ENCODE results near the gene SLC36A1.
A peak's percentile ranks its signal among the peaks of the same experiment; 100 is the strongest.
"Not testable (repeated sequence)": the region's sequence is repeated elsewhere in the genome, so short reads cannot be mapped to it uniquely, and the experiment has no call there.

Gene SLC36A1

DNA sequence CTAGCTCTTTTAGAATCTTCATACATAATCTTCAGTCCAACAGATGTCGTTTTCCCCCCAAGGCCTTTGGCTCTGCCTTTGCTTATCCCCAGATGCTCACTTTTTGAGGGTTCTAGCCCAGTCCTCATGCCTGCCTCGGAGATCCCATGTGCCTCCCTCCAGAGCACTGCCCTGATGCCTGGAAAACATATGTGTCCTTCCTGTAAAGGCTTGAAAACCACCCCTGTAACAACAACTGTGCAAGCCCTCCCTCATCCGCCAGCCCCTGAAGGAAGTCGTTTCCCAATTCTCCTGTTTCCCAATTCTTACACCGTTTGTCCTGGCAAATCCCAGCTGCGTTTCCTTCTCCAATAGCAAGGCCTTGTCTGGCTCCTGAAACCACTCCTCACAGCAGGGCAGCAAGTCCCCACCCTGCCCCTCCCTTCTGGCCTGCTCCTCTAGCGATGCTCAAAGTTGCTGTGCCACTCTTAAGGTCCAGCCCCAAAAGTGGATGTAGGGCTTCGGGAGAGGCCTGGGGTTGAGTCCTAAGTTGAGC is 52.2 kb downstream of the SLC36A1 start:
- in situ Hi-C loops (cut with HindIII; ENCODE audit: low pct_unique_long_range_greater_than_20kb, low sequenced_read_pairs), result no loop called here
- no peak for TF ChIP-seq JUND (IDR thresholded peaks at IDR 0.05; ENCODE audit: low read depth)
- DNase-seq (ENCODE audit: low read depth in 1 of 2, low spot score in 1 of 2), result no peak

- no peak for TF ChIP-seq JUND (IDR thresholded peaks at IDR 0.05; ENCODE audit: low read depth)
- in situ Hi-C loops (cut with HindIII; ENCODE audit: low pct_unique_long_range_greater_than_20kb, low sequenced_read_pairs), result no loop called here
- DNase-seq (ENCODE audit: low read depth in 1 of 2, low spot score in 1 of 2), result no peak
These were observed 56.6 kb downstream of the SLC36A1 start for GRCh38 chr5:151504006-151504405.

DNA sequence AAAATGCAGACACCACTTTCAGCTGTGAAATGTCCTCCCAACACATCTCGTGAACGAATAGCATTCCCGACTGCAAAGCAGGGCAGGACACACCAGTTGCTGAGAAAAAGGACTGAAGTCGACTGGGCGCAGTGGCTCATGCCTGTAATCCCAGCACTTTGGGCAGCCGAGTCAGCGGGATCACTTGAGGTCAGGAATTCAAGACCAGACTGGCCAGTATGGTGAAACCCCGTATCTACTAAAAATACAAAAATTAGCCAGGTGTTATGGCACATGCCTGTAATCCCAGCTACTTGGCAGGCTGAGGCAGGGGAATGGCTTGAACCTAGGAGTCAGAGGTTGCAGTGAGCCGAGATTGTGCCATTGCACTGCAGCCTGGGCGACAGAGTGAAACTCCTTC is 60.9 kb downstream of the SLC36A1 start:
- DNase-seq (ENCODE audit: low read depth in 1 of 2, low spot score in 1 of 2); in situ Hi-C loops (cut with HindIII; ENCODE audit: low pct_unique_long_range_greater_than_20kb, low sequenced_read_pairs): not testable (repeated sequence)

GRCh38 chr5:151509231-151509630 is 61.8 kb downstream of the SLC36A1 start:
- DNase-seq (ENCODE audit: low read depth in 1 of 2, low spot score in 1 of 2), result no peak
- in situ Hi-C loops (cut with HindIII; ENCODE audit: low pct_unique_long_range_greater_than_20kb, low sequenced_read_pairs), result no loop called here
- TF ChIP-seq JUND (IDR thresholded peaks at IDR 0.05; ENCODE audit: low read depth), result no peak

DNA sequence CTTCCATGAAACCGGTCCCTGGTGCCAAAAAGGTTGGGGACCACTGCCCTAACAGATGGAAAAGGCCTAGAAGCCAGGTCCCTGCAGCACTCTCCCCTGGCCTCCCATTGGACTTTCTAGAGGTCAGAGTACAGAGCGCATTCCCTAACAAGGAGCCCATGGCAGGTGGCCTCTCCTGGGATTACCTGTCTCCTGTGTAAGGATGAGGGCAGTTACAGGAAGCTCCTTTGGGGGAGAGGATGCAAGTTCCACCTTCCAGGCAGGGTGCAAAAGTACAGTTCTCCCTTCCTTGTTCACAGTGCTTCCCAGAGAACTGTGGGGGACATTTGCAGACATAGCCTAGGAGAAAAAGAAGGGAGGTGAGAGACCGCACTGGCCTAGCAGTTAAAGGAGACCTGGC is 62.4 kb downstream of the SLC36A1 start:
- no peak for TF ChIP-seq JUND (IDR thresholded peaks at IDR 0.05; ENCODE audit: low read depth)
- no peak for DNase-seq (ENCODE audit: low read depth in 1 of 2, low spot score in 1 of 2)
- in situ Hi-C loops (cut with HindIII; ENCODE audit: low pct_unique_long_range_greater_than_20kb, low sequenced_read_pairs), result no loop called here

DNA sequence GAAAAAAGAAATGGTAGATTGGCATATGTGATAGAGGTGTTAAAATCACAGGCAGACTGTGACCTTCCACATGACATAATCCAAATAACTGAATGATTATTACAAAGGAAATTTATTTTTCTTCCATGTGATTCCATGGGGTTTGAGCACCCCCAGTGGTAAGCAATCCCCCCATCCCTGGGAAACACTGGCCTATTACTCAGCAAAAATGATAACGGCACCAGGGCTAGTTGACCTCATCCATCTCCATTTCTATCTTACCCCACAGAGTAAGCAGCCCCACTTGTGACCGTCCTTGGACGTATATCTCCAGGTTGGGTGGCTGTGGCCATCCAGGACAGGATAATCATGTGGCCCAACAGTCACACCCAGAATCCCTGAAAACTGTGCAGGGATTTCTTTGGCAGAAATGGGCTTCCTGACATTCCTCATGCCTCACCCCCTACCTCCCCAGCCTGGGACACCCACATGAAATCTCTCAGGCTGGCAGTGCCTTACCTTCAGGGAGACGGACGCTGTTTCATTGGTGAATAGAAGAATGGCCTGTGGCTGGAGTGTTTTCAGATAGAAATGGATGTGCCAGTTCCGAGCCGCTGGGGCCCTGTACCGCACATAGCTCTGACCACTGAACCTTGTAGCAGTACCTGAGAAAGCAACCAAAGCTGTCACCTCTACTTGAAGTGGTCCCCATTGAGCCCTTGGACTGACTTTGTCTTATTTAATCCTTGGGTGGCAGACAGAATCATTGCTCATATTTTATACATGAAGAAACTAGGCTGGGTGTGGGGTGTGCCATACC is 69.9 kb downstream of the SLC36A1 start:
- TF ChIP-seq JUND (IDR thresholded peaks at IDR 0.05; ENCODE audit: low read depth), result no peak
- in situ Hi-C loops (cut with HindIII; ENCODE audit: low pct_unique_long_range_greater_than_20kb, low sequenced_read_pairs), result no loop called here
- no peak for DNase-seq (ENCODE audit: low read depth in 1 of 2, low spot score in 1 of 2)

GRCh38 chr5:151520294-151520693 is 72.9 kb downstream of the SLC36A1 start:
- in situ Hi-C loops (cut with HindIII; ENCODE audit: low pct_unique_long_range_greater_than_20kb, low sequenced_read_pairs), result no loop called here
- TF ChIP-seq JUND (IDR thresholded peaks at IDR 0.05; ENCODE audit: low read depth), result no peak
- peak; percentile 23 to 52 for DNase-seq (ENCODE audit: low read depth in 1 of 2, low spot score in 1 of 2)

GRCh38 chr5:151522226-151522625 is 74.8 kb downstream of the SLC36A1 start:
- DNase-seq (ENCODE audit: low read depth in 1 of 2, low spot score in 1 of 2), result no peak
- in situ Hi-C loops (cut with HindIII; ENCODE audit: low pct_unique_long_range_greater_than_20kb, low sequenced_read_pairs), result no loop called here
- no peak for TF ChIP-seq JUND (IDR thresholded peaks at IDR 0.05; ENCODE audit: low read depth)

- in situ Hi-C loops (cut with HindIII; ENCODE audit: low pct_unique_long_range_greater_than_20kb, low sequenced_read_pairs), result no loop called here
- DNase-seq (ENCODE audit: low read depth in 1 of 2, low spot score in 1 of 2), result peak; percentile 42 to 69
- TF ChIP-seq JUND (IDR thresholded peaks at IDR 0.05; ENCODE audit: low read depth), result no peak
These were observed 75.9 kb downstream of the SLC36A1 start for GRCh38 chr5:151523335-151523734.

DNA sequence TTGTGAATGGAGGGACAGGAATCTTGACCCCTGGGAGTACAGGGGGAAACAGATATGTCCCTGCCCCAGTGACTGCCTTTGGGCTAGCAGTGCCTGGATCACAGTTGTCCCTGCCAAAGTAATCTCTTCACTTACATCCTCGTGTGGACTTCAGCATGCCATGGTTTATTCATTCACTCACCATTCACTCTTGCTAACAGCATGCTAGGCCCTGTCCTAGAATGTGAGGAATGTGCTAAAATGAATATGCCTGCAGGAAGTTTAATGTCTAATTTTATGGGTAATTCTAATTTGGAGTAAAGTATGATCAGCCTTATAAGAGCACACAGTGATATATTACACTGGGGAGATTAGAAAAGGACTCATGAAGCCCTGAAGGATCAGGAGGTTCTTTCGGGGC is 80.8 kb downstream of the SLC36A1 start:
- no peak for TF ChIP-seq JUND (IDR thresholded peaks at IDR 0.05; ENCODE audit: low read depth)
- no peak for DNase-seq (ENCODE audit: low read depth in 1 of 2, low spot score in 1 of 2)
- in situ Hi-C loops (cut with HindIII; ENCODE audit: low pct_unique_long_range_greater_than_20kb, low sequenced_read_pairs), result no loop called here

DNA sequence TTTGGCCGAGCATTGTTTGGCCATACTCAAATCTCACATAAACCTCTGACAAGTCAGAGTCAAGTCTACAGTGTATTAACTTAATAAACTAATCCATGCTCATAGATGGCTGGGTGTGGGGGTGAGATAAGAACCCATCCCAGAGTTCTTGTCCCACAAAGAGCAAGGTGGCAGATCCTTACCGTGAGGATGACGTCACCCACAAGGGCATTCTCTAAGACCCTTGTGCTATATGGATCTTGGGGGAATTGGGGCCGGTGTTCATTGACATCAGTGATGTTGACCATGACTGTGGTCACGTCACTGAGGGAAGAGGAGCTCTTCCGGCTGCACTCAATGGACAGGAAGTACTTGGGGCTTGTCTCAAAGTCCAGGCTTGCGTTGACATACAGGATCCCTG is 81.6 kb downstream of the SLC36A1 start:
- in situ Hi-C loops (cut with HindIII; ENCODE audit: low pct_unique_long_range_greater_than_20kb, low sequenced_read_pairs), result no loop called here
- DNase-seq (ENCODE audit: low read depth in 1 of 2, low spot score in 1 of 2), result no peak
- TF ChIP-seq JUND (IDR thresholded peaks at IDR 0.05; ENCODE audit: low read depth), result no peak

DNA sequence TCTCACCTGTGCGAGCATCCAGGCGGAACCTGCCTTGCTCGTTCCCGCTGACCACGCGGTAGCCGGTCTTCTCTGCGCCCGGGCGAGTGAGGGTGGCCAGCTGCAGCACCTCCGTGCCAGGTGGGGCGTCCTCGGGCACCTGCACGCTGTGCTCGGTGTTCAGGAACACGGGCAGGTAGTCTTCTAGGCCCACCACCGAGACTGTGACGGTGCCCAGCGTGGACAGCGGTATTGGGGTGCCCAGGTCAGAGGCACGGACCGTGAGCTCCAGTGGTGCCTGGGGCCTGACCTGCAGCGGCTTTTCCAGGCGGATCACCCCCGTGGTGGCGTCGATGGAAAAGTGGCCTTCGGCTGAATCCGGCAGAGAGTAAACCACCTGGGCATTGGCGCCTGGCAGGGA is 84.2 kb downstream of the SLC36A1 start:
- in situ Hi-C loops (cut with HindIII; ENCODE audit: low pct_unique_long_range_greater_than_20kb, low sequenced_read_pairs), result no loop called here
- TF ChIP-seq JUND (IDR thresholded peaks at IDR 0.05; ENCODE audit: low read depth), result no peak

DNA sequence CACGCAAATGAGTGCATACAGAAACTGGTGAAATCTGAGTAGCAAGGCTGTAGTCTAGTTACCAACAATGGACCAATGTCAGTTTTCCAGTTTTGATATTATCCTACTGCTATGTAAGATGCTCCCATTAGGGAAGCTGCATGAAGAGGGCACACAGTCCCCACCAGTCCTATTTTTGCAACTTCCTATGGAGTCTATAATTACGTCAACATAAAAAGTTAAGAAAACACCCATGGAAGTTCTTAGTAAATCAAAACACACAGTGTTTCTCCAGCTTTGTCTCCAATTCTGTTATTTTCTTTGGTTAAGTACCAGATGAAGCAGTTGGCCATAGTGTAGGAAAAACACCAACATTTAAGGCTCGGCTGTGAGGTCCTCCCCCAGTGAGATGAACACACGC is 85.0 kb downstream of the SLC36A1 start:
- no peak for TF ChIP-seq JUND (IDR thresholded peaks at IDR 0.05; ENCODE audit: low read depth)
- DNase-seq (ENCODE audit: low read depth in 1 of 2, low spot score in 1 of 2), result no peak

More for the DNA sequence above, 84.2 kb downstream of the SLC36A1 start:
- no peak for DNase-seq (ENCODE audit: low read depth in 1 of 2, low spot score in 1 of 2)

DNA sequence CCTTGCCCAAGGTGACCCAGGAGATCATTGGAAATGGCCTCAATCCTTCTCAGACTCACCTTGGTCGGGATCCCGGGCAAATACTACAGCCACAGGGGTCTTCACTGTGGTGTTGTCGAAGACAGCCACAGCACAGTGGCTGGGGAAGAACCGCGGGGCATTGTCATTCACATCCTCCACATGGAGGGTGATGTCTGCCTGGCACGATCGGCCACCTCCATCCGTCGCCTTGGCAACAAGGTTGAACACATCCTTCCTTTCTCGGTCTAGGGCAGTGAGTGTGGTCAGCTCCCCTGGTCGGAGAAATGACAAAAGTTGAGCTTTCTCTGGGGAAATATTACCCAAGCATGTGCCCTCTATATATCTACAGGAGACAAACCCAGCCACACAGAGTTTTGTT is 86.9 kb downstream of the SLC36A1 start:
- TF ChIP-seq JUND (IDR thresholded peaks at IDR 0.05; ENCODE audit: low read depth), result no peak
- in situ Hi-C loops (cut with HindIII; ENCODE audit: low pct_unique_long_range_greater_than_20kb, low sequenced_read_pairs), result no loop called here
- no peak for DNase-seq (ENCODE audit: low read depth in 1 of 2, low spot score in 1 of 2)

More for the DNA sequence above, 85.0 kb downstream of the SLC36A1 start:
- in situ Hi-C loops (cut with HindIII; ENCODE audit: low pct_unique_long_range_greater_than_20kb, low sequenced_read_pairs), result no loop called here
